ENCODE measurements around the gene SPARCL1.

Gene SPARCL1

DNA sequence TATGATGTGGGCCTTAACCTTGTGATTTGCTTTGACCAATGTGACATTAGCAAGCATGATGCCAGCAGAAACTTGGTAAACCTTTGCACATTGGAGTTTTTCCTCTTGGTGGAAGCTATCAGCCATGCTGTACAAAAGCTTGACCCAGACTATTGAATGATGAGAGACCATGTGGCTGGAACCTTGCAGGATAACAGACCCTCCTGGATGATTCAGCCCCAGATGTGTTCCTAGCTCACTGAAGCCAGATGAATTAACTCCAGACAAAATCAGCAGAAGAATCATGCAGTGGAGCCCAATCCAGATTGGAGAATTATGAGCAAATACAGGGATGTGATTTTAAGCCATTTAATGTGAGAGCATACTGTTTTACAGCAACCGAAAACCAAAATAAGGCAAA, 16.8 kb downstream of the SPARCL1 start:
- TF ChIP-seq, protein P1, sequence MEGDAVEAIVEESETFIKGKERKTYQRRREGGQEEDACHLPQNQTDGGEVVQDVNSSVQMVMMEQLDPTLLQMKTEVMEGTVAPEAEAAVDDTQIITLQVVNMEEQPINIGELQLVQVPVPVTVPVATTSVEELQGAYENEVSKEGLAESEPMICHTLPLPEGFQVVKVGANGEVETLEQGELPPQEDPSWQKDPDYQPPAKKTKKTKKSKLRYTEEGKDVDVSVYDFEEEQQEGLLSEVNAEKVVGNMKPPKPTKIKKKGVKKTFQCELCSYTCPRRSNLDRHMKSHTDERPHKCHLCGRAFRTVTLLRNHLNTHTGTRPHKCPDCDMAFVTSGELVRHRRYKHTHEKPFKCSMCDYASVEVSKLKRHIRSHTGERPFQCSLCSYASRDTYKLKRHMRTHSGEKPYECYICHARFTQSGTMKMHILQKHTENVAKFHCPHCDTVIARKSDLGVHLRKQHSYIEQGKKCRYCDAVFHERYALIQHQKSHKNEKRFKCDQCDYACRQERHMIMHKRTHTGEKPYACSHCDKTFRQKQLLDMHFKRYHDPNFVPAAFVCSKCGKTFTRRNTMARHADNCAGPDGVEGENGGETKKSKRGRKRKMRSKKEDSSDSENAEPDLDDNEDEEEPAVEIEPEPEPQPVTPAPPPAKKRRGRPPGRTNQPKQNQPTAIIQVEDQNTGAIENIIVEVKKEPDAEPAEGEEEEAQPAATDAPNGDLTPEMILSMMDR (conservative IDR thresholded peaks at IDR 0.05), result no peak
- no peak overlapping the region for H3K27ac ChIP-seq

DNA sequence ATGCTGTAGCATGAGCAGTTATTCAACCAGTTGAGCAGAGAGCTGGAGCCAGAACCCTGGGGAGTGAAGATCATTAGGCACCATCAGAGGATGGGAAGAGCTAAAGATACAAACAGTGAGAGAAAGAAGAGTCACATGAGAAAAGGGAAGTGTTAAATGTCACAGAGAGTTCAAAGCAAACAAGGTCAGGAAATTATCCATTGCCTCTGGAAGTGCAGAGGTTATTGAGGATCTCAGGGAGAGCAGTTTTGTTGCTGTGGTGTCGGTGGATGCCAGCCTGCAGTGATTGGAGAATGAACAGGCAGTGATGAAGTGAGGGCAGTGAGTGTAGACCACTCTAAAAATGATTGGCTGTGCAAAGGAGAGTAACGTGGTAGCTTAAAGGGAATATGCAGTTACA, 17.7 kb downstream of the SPARCL1 start:
- TF ChIP-seq, protein P1 (conservative IDR thresholded peaks at IDR 0.05), result no peak
- no peak overlapping the region for H3K27ac ChIP-seq

DNA sequence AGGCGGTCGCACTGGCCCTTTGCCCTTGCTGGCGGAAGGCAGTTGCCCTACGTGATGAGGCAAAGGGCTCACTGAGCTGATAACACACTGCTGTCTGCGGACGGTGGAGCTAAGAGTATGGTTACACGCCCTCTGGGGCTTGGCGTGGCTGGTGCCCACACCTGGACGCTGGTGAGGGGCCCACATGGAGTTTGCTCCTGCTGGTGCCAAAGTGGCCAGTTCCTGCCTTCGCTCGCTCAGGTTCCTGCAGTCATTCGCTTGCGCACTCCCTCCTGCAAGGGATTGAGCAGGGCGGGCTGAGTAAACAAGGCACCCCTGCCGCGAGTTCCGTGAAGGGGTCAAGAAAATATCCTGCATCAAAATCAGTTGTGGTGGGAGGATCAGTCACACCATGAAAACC, 18.4 kb downstream of the SPARCL1 start:
- H3K27ac ChIP-seq, result no peak overlapping the region
- TF ChIP-seq, protein P1 (conservative IDR thresholded peaks at IDR 0.05), result no peak

DNA sequence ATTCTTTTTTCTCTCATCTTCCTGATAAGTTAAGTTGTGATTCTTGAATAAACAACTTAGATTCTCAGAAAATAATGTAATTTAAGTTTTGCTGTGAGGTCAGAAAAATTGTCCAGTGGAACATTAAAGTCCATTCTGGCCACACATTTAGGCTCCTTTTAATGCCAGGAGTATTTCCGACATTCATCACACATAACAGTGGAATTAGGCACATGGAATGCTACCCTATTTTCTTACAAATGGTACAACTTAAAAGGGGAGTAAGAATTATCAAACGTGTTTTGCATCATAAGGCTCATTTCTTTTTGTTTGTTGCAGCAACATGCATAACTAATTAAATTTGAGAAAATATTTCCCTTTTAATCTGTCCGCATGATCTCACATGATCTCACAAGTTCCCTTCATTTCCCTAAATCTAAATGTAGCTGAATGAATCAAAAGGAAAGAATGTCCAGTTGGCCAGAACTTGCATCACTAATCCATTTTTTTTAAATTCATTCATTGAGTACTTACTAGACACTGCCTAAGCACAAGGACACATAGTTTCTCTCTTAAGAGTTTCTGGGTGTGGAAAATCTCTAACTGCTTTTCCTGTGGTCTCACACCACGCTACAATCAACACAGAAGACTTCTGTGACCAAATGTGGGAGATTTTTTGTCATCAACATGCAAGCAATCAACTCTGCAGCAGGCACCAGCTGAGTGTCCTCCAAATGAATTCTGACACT, 22.0 kb downstream of the SPARCL1 start:
- TF ChIP-seq, protein P1 (conservative IDR thresholded peaks at IDR 0.05), result no peak
- H3K27ac ChIP-seq, result no peak overlapping the region

DNA sequence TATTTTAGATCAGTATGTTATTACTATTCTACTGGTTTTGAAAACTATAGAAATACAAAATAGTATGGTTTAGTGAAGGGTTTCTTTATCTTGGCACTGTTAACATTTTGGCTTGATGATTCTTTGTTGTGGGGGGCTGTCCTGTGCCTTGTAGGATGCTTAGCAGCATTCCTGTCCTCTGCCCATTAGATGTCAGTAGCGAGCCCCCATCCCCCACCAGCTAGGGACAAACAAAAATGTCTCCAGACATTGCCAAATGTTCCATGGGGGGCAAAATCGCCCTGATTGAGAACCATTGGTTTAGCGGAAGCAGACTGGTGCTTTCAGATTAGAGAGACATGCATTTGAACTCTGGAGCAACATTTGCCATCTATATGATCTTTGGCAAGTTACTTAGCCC, 23.3 kb downstream of the SPARCL1 start:
- no peak overlapping the region for H3K27ac ChIP-seq
- TF ChIP-seq, protein P1 (conservative IDR thresholded peaks at IDR 0.05), result no peak; the same call in 1 of the 2 replicates

DNA sequence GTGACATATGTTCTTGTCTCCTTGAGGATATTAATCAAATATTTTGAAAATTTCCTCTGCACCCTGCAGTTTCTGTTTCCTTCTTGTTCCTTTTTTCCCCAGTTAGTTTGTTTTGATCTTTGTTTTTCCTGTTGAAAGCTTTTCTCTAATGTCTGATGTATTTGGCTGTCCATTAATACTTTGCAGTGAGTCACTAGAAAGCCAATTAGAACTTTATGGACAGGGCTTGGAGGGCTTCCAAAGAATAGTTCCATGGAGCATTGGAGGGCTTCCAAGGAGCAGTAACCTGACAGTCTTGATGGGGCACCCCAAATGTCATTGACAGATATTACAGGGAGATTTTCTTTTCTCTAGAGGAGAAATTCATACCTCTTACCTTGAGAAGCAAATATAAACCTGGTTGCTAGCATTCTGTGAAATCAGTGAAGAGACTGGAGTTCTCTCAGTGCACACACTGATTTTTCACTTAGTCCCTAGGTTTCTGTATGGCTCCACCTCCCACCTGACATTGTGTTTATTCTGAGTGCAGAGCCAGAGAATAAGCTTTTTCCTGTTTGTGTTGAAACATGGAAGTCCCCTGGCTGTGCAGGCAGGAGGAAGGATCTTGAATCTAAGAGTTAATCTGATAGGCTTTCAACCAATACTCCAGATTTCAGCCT, 26.5 kb downstream of the SPARCL1 start:
- H3K27ac ChIP-seq, result peak overlapping the region; percentile 90
- TF ChIP-seq, protein P1 (conservative IDR thresholded peaks at IDR 0.05), result no peak

DNA sequence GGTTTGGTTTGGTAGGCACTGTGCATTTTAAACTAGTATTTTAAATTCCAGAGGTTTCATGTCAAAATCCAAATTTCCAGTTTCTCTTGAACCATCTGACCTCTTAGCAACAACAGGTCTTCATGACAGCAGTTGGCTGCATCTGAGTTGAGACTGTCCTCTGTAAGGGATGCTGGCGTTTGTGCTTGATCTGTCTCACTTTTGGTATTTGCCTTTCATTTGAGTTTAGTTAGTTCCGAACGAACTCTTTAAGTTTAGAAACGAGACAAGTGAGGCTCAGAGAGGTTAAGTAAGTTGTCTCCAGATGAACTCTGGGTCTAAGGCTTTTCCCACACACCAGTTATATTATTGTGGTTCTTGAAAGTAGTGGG, 29.1 kb downstream of the SPARCL1 start:
- TF ChIP-seq, protein P1 (conservative IDR thresholded peaks at IDR 0.05), result no peak
- peak overlapping the region; percentile 90 for H3K27ac ChIP-seq

Data from VCaP (cell line).